GM12878 (cell line): Measurements from ENCODE around the gene MEIS1. TPM values are rescaled to one million over a fixed set of nuclear protein-coding genes. Genes with fewer than 3 reads are reported as not detected.

Experiments
- ATAC-seq: fragments of 200-7000 bp; cut with Tn5 transposase; 3 replicates; pipeline ENCODE4 v1.9.1; 2020; ENCODE audit warnings: mild to moderate bottlenecking, moderate library complexity
- BruUV-seq: library from RNA; stranded (reverse); fragments of 400-500 nt; replicated peaks from 2 replicates; lab custom pipeline; 2021; lab: Mats Ljungman, UMichigan
- CTCF ChIA-PET: fragments of 300-600 bp; sonication (Branson Sonifier 250); formaldehyde crosslinking; extraction: SDS; loops from one replicate; lab custom pipeline; 2021; ENCODE audit warnings: inconsistent platforms; lab: Yijun Ruan, JAX
- POLR2A ChIA-PET: fragments of 350-600 bp; formaldehyde crosslinking; extraction: SDS; loops from one replicate; lab custom pipeline; 2021; ENCODE audit warnings: inconsistent platforms; lab: Charles Lee
- RAD21 ChIA-PET: fragments of 300-600 bp; sonication (Branson Sonifier 250); formaldehyde crosslinking; loops from one replicate; lab custom pipeline; 2023; ENCODE audit warnings: antibody characterized with exemption; ENCODE audit not compliant: unreplicated experiment; lab: Charles Lee
- SMC1A ChIA-PET: fragments of 300-600 bp; sonication (Branson Sonifier 250); formaldehyde crosslinking; loops from one replicate; lab custom pipeline; 2023; ENCODE audit not compliant: unreplicated experiment, uncharacterized antibody; lab: Charles Lee
- DNase-seq: peaks from one replicate; pipeline ENCODE4 v3.0.0-alpha.2; 2011; ENCODE audit warnings: low read depth, low spot score
- FAIRE-seq: peaks from 3 replicates; lab custom pipeline; 2011; peaks lifted over from hg19 to GRCh38; lab: Jason Lieb, UNC
- H2AFZ ChIP-seq: 2 replicates; pipeline ENCODE4 v1.6.0; 2011; ENCODE audit warnings: low read depth, low read length, control low read depth; ENCODE audit not compliant: control insufficient read depth
- H3K27ac ChIP-seq: 2 replicates; pipeline ENCODE4 v1.5.1; 2011; ENCODE audit warnings: control low read depth; ENCODE audit not compliant: control insufficient read depth, insufficient read depth
- H3K27me3 ChIP-seq, 2 experiments: replicated peaks in 1 of 2; 2 replicates each; pipeline versions ENCODE4 v1.6.0 to v1.6.1; 2011; ENCODE audit warnings: low read length in 1 of 2; ENCODE audit not compliant: control insufficient read depth in 2 of 2, insufficient read depth in 2 of 2
- H3K36me3 ChIP-seq, 2 experiments: 2 replicates each; pipeline ENCODE4 v1.5.1; 2011; ENCODE audit warnings: low read length in 1 of 2; ENCODE audit not compliant: control insufficient read depth in 2 of 2, insufficient read depth in 2 of 2
- H3K4me1 ChIP-seq: 2 replicates; pipeline ENCODE4 v1.6.1; 2011; ENCODE audit warnings: mild to moderate bottlenecking, low read length, moderate library complexity, mixed read lengths; ENCODE audit not compliant: control insufficient read depth, insufficient read depth
- H3K4me2 ChIP-seq: 2 replicates; pipeline ENCODE4 v1.6.0; 2011; ENCODE audit warnings: control low read depth; ENCODE audit not compliant: control insufficient read depth, insufficient read depth
- H3K4me3 ChIP-seq: fragments of 200-600 bp; sonication (generic); 2 replicates; pipeline ENCODE4 v1.5.1; 2016
- H3K79me2 ChIP-seq: 2 replicates; pipeline ENCODE4 v1.6.0; 2011; ENCODE audit warnings: low read length; ENCODE audit not compliant: control insufficient read depth, insufficient read depth
- H3K9ac ChIP-seq: 2 replicates; pipeline ENCODE4 v1.8.0; 2011; ENCODE audit warnings: low read length, control low read depth, mixed read lengths; ENCODE audit not compliant: control insufficient read depth, insufficient read depth
- H3K9me3 ChIP-seq: replicated peaks from 3 replicates; pipeline ENCODE4 v1.5.1; 2011; ENCODE audit warnings: mild to moderate bottlenecking, low read length; ENCODE audit not compliant: control insufficient read depth, insufficient read depth
- H4K20me1 ChIP-seq: 2 replicates; pipeline ENCODE4 v1.6.0; 2011; ENCODE audit not compliant: control insufficient read depth, insufficient read depth
- BHLHE40 ChIP-seq, 2 experiments: fragments of 450-650 bp in 1 of 2; IDR thresholded peaks; 2 replicates each; pipeline ENCODE4 v1.6.1; 2011 to 2017; ENCODE audit warnings: low read depth in 2 of 2, borderline replicate concordance in 1 of 2, improper control_type of control experiment in 1 of 2, low read length in 1 of 2, mild to moderate bottlenecking in 1 of 2
- CEBPB ChIP-seq, 2 experiments: fragments of 150-350 bp in 1 of 2; IDR thresholded peaks; 2 replicates each; pipeline ENCODE4 v1.6.1; 2012 to 2014; ENCODE audit warnings: low read depth in 2 of 2, low read length in 2 of 2, borderline replicate concordance in 1 of 2, inconsistent platforms in 1 of 2
- CREB1 ChIP-seq: IDR thresholded peaks from 2 replicates; pipeline ENCODE4 v1.6.1; 2012; ENCODE audit warnings: low read depth, mild to moderate bottlenecking, inconsistent platforms
- EGR1 ChIP-seq, 2 experiments: IDR thresholded peaks; 1 replicate in 1 of 2; 2 replicates in 1 of 2; pipeline ENCODE4 v1.6.1; 2011 to 2012; ENCODE audit warnings: low read depth in 2 of 2, low read length in 2 of 2, borderline replicate concordance in 1 of 2, mild to moderate bottlenecking in 1 of 2, moderate library complexity in 1 of 2
- ETV6 ChIP-seq, 2 experiments: fragments of 450-650 bp in 1 of 2; IDR thresholded peaks in 1 of 2; conservative IDR thresholded peaks in 1 of 2; 2 replicates each; pipeline ENCODE4 v1.6.1; 2014; ENCODE audit warnings: antibody characterized with exemption in 1 of 2, borderline replicate concordance in 1 of 2, low read depth in 1 of 2, mild to moderate bottlenecking in 1 of 2, moderate library complexity in 1 of 2
- GABPA ChIP-seq: IDR thresholded peaks from 2 replicates; pipeline ENCODE4 v1.6.1; 2014; ENCODE audit warnings: antibody characterized with exemption, low read depth, mild to moderate bottlenecking, inconsistent platforms
- MYC ChIP-seq: IDR thresholded peaks from 2 replicates; pipeline ENCODE4 v1.6.1; 2011; ENCODE audit warnings: mild to moderate bottlenecking, low read length, moderate library complexity, inconsistent platforms; ENCODE audit not compliant: insufficient read depth, insufficient replicate concordance, insufficient read length, severe bottlenecking
- NFYB ChIP-seq: IDR thresholded peaks from 2 replicates; pipeline ENCODE4 v1.6.1; 2011; ENCODE audit warnings: low read depth, mild to moderate bottlenecking, low read length, improper control_type of control experiment, moderate library complexity; ENCODE audit not compliant: insufficient read depth
- POLR2A ChIP-seq: IDR thresholded peaks from 2 replicates; pipeline ENCODE4 v1.6.1; 2011; ENCODE audit warnings: low read depth, mild to moderate bottlenecking, low read length
- SMAD5 ChIP-seq: IDR thresholded peaks from 2 replicates; pipeline ENCODE4 v1.6.1; 2016; ENCODE audit warnings: antibody characterized with exemption, low read depth
- SPI1 ChIP-seq: IDR thresholded peaks from 2 replicates; pipeline ENCODE4 v1.6.1; 2011; ENCODE audit warnings: low read depth, mild to moderate bottlenecking, low read length, moderate library complexity, borderline replicate concordance; ENCODE audit not compliant: insufficient read depth
- SUPT20H ChIP-seq: IDR thresholded peaks from 2 replicates; pipeline ENCODE4 v1.6.1; 2011; ENCODE audit warnings: low read depth, mild to moderate bottlenecking, low read length, moderate library complexity, borderline replicate concordance; ENCODE audit not compliant: control insufficient read depth
- TBL1XR1 ChIP-seq: IDR thresholded peaks from 2 replicates; pipeline ENCODE4 v1.6.1; 2012; ENCODE audit warnings: low read depth, low read length, improper control_type of control experiment
- WRNIP1 ChIP-seq: IDR thresholded peaks from 2 replicates; pipeline ENCODE4 v1.6.1; 2011; ENCODE audit warnings: low read depth, low read length, improper control_type of control experiment, borderline replicate concordance
- WGBS: methylation state at CpG from one replicate; pipeline ENCODE4 v1.1.6; 2016; ENCODE audit warnings: low lambda C conversion rate; ENCODE audit not compliant: insufficient replicate concordance, insufficient coverage; ENCODE audit errors: missing lambda C conversion rate; 5-methylcytosine and 5-hydroxymethylcytosine counted together
- in situ Hi-C: fragments of 300-500 bp; cut with MboI; formaldehyde crosslinking; loops from 9 replicates; pipeline ENCODE4 v1.14.3; 2018; ENCODE audit warnings: mixed read lengths
- intact Hi-C: fragments of 100-400 bp; cut with micrococcal nuclease; formaldehyde crosslinking; loops from one replicate; pipeline ENCODE4 v1.14.2; 2022; ENCODE audit not compliant: unreplicated experiment
- polyA plus RNA-seq, 11 experiments: library from polyadenylated mRNA; depleted of rRNA in 4 of 11; unstranded in 6 of 11; stranded (reverse) in 5 of 11; fragments of >200 nt; fragmentation: Nextera tagmentation in 4 of 11; fragmentation: Illumina TruSeq in 1 of 11; extraction: Ambion mirVana in 4 of 11; extraction: Trizol in 1 of 11; gene quantifications; 1 replicate in 1 of 11; 2 replicates in 10 of 11; pipeline versions ENCODE4 v1.2.1 to v1.2.3, GENCODE V29; 2011 to 2016; ENCODE audit warnings: inconsistent platforms in 2 of 11, missing spikeins in 2 of 11, low read depth in 1 of 11
- total RNA-seq, 4 experiments: library from RNA; depleted of rRNA in 3 of 4; stranded (reverse); fragments of >200 nt in 3 of 4; fragmentation: Illumina TruSeq in 1 of 4; extraction: Trizol in 1 of 4; gene quantifications; 2 replicates each; pipeline versions ENCODE4 v1.2.1 to v1.2.3, GENCODE V29; 2013 to 2021
- TF ChIP-seq, protein P1 (sequence below): fragments of 450-650 bp; IDR thresholded peaks from 2 replicates; pipeline ENCODE4 v1.6.1; 2018; ENCODE audit warnings: mild to moderate bottlenecking, low read depth, moderate library complexity; ENCODE audit not compliant: partially characterized antibody
- TF ChIP-seq, protein P2 (sequence below), 3 experiments: IDR thresholded peaks in 2 of 3; conservative IDR thresholded peaks in 1 of 3; 2 replicates each; pipeline ENCODE4 v1.5.1; 2011; ENCODE audit warnings: low read depth in 3 of 3, low read length in 3 of 3, mild to moderate bottlenecking in 3 of 3, control low read depth in 2 of 3, moderate library complexity in 2 of 3, inconsistent platforms in 1 of 3, mixed read lengths in 1 of 3; ENCODE audit not compliant: control insufficient read depth in 2 of 3, insufficient read depth in 1 of 3; ENCODE audit errors: extremely low read depth in 1 of 3
- TF ChIP-seq, protein P3 (sequence below): IDR thresholded peaks from 2 replicates; pipeline ENCODE4 v1.6.1; 2012; ENCODE audit warnings: low read depth, low read length, improper control_type of control experiment

MEIS1 gene
- total and polyA plus RNA-seq, 10 of the 15 experiments (the other 5 are each of a cell fraction or from before 2014, with no cell fraction given) = 0.04 to 0.31 (median 0.14) TPM; not detected in 6

DNA sequence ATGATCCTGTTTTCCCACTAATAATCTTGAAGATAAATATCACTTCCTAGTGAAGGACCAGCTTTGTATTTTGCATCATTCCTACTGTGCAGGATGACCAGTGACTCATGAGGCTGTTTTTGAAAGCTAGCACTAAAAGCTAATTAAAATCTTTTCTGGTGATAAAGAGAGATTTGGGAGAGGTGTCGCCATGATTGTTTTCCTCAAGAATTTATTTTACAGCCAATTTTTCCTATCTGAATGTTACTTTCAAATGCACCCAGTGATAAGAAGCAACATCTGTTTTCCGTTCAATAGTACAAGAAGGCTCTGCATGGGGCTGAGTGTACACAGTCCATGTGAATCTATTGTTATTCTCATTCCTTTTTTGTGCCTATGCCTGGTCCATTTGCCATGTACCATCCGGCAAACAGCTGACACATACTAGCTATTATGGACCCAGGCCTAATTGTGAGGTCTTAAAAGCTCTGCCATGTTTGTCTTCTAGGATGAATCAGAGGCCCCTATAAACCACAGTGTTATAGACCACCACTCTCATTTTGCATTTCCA lies 28.4 kb downstream of the MEIS1 start:
- Histone ChIP-seq H4K20me1 (no peaks in the 10 kb centered on the region; the same call in 1 of the 2 replicates), H3K36me3 (no peaks in the 10 kb centered on the region), H3K4me3 (no peak overlapping the region), H3K27me3 (no peaks in the 10 kb centered on the region), H3K4me1 (no peaks in the 10 kb centered on the region), H3K4me2 (no peak overlapping the region), H3K27ac (no peak overlapping the region), H3K9me3 (no peaks in the 10 kb centered on the region), H3K9ac (no peak overlapping the region), H3K79me2 (no peaks in the 10 kb centered on the region), H2AFZ (no peak overlapping the region)
- BruUV-seq = no TSS peak
- in situ Hi-C loops (no loop called here), intact Hi-C loops (no loop called here)
- ATAC-seq (no peak), FAIRE-seq (no peak), DNase-seq (no peak)
- ChIA-PET CTCF (no interaction called here), SMC1A (interaction anchor here (0.7 kb wide), 1 partner anchor 699 kb away, joined by 3 read pairs; no protein-coding TSS in a partner anchor), RAD21 (no interaction called here), POLR2A (no interaction called here)
- no peak for TF ChIP-seq EGR1 (IDR thresholded peaks at IDR 0.05; ENCODE audit: borderline replicate concordance in 1 of 2, low read depth in 2 of 2, low read length in 2 of 2)
- no peak for TF ChIP-seq TBL1XR1
- no peak for TF ChIP-seq ETV6 (conservative IDR thresholded peaks at IDR 0.05 in 1 of 2, IDR thresholded peaks at IDR 0.05 in 1 of 2; ENCODE audit: borderline replicate concordance in 1 of 2, low read depth in 1 of 2)
- TF ChIP-seq GABPA = no peak
- TF ChIP-seq, protein P1, sequence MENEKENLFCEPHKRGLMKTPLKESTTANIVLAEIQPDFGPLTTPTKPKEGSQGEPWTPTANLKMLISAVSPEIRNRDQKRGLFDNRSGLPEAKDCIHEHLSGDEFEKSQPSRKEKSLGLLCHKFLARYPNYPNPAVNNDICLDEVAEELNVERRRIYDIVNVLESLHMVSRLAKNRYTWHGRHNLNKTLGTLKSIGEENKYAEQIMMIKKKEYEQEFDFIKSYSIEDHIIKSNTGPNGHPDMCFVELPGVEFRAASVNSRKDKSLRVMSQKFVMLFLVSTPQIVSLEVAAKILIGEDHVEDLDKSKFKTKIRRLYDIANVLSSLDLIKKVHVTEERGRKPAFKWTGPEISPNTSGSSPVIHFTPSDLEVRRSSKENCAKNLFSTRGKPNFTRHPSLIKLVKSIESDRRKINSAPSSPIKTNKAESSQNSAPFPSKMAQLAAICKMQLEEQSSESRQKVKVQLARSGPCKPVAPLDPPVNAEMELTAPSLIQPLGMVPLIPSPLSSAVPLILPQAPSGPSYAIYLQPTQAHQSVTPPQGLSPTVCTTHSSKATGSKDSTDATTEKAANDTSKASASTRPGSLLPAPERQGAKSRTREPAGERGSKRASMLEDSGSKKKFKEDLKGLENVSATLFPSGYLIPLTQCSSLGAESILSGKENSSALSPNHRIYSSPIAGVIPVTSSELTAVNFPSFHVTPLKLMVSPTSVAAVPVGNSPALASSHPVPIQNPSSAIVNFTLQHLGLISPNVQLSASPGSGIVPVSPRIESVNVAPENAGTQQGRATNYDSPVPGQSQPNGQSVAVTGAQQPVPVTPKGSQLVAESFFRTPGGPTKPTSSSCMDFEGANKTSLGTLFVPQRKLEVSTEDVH = no peak
- TF ChIP-seq SUPT20H = no peak
- TF ChIP-seq POLR2A = no peak
- TF ChIP-seq WRNIP1 = no peak
- no peak for TF ChIP-seq BHLHE40 (IDR thresholded peaks at IDR 0.05; ENCODE audit: borderline replicate concordance in 1 of 2, low read depth in 2 of 2, low read length in 1 of 2)
- TF ChIP-seq CREB1 = no peak
- TF ChIP-seq, protein P2, sequence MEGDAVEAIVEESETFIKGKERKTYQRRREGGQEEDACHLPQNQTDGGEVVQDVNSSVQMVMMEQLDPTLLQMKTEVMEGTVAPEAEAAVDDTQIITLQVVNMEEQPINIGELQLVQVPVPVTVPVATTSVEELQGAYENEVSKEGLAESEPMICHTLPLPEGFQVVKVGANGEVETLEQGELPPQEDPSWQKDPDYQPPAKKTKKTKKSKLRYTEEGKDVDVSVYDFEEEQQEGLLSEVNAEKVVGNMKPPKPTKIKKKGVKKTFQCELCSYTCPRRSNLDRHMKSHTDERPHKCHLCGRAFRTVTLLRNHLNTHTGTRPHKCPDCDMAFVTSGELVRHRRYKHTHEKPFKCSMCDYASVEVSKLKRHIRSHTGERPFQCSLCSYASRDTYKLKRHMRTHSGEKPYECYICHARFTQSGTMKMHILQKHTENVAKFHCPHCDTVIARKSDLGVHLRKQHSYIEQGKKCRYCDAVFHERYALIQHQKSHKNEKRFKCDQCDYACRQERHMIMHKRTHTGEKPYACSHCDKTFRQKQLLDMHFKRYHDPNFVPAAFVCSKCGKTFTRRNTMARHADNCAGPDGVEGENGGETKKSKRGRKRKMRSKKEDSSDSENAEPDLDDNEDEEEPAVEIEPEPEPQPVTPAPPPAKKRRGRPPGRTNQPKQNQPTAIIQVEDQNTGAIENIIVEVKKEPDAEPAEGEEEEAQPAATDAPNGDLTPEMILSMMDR (IDR thresholded peaks at IDR 0.05 in 2 of 3, conservative IDR thresholded peaks at IDR 0.05 in 1 of 3; ENCODE audit: control insufficient read depth in 2 of 3, extremely low read depth in 1 of 3, insufficient read depth in 1 of 3, low read depth in 3 of 3, low read length in 3 of 3) = no peak
- no peak for TF ChIP-seq MYC
- TF ChIP-seq CEBPB (IDR thresholded peaks at IDR 0.05; ENCODE audit: borderline replicate concordance in 1 of 2, low read depth in 2 of 2, low read length in 2 of 2) = no peak
- TF ChIP-seq NFYB = no peak
- no peak for TF ChIP-seq SMAD5
- TF ChIP-seq, protein P3, sequence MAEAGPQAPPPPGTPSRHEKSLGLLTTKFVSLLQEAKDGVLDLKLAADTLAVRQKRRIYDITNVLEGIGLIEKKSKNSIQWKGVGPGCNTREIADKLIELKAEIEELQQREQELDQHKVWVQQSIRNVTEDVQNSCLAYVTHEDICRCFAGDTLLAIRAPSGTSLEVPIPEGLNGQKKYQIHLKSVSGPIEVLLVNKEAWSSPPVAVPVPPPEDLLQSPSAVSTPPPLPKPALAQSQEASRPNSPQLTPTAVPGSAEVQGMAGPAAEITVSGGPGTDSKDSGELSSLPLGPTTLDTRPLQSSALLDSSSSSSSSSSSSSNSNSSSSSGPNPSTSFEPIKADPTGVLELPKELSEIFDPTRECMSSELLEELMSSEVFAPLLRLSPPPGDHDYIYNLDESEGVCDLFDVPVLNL = no peak
- TF ChIP-seq SPI1 = no peak
- 8% methylated on average over 3 of the region's 3 CpGs for WGBS
